ENCODE results near the gene SUPT3H. TPM values are rescaled to one million over a fixed set of nuclear protein-coding genes. Genes with fewer than 3 reads are reported as not detected.

The SUPT3H gene
- total and polyA plus RNA-seq, 2 donors (not counting 1 experiment from before 2014, with no cell fraction given), result 5.5 to 12.4 TPM

DNA sequence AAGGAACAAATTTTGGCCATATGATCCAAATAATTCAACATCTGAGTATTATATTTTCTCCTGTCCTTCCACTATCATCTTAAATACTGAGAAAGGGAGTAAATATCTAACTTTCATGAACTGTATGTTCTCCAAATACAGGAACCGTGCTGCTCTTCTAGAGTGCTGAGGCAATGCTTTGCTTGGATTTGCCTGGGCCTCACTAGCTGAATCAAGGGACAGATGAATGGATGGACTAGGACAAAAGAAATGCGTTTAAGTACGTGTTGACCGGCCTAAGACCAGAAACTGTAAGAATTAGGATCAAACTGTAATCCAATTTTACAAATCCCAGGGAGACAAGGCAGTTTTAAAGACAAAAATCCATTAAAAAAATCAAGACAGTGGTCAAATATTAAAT lies 412.0 kb downstream of the SUPT3H start:
- Histone ChIP-seq H3K27ac (ENCODE audit: low read length in 2 of 2) (no peak overlapping the region), H3K36me3 (replicated peaks in 1 of 2; ENCODE audit: control extremely low read depth in 1 of 2, control insufficient read depth in 1 of 2, extremely low read depth in 1 of 2, insufficient read depth in 2 of 2, low read length in 1 of 2) (no peaks in the 10 kb centered on the region), H3K4me2 (replicated peaks; ENCODE audit: low read depth, low read length, poor library complexity, severe bottlenecking) (no peak overlapping the region), H3K79me2 (ENCODE audit: control insufficient read depth, insufficient read depth, low read length) (no peaks in the 10 kb centered on the region), H4K20me1 (ENCODE audit: control insufficient read depth, insufficient read depth, low read length, poor library complexity, severe bottlenecking) (no peaks in the 10 kb centered on the region), H3K9ac (ENCODE audit: low read length) (no peak overlapping the region), H2AFZ (ENCODE audit: insufficient read depth, low read depth, low read length, poor library complexity, severe bottlenecking) (no peak overlapping the region), H3K9me3 (ENCODE audit: control extremely low read depth in 1 of 3, control insufficient read depth in 2 of 3, insufficient read depth in 1 of 3, low read length in 2 of 3) (no peaks in the 10 kb centered on the region), H3K4me1 (ENCODE audit: control insufficient read depth in 2 of 2, insufficient read depth in 2 of 2, low read length in 2 of 2) (no peaks in the 10 kb centered on the region), H3K4me3 (ENCODE audit: control extremely low read depth in 1 of 5, extremely low read depth in 1 of 5, insufficient read depth in 1 of 5, low read depth in 2 of 5, low read length in 4 of 5) (no peak overlapping the region), H3K27me3 (replicated peaks in 1 of 4; ENCODE audit: control extremely low read depth in 1 of 4, control insufficient read depth in 3 of 4, insufficient read depth in 4 of 4, low read length in 3 of 4) (no peaks in the 10 kb centered on the region)
- H3K9me3 Mint-ChIP-seq (ENCODE audit: insufficient read depth), result no peaks in the 10 kb centered on the region
- H3K27me3 Mint-ChIP-seq, result no peaks in the 10 kb centered on the region
- WGBS (ENCODE audit: insufficient coverage), result 100% methylated on average over 2 of the region's 4 CpGs
- H3K4me1 Mint-ChIP-seq, result no peaks in the 10 kb centered on the region
- ATAC-seq (ENCODE audit: low read depth) (no peak), DNase-seq (no peak)
- POLR2A ChIA-PET, result no interaction called here
- H3K4me3 Mint-ChIP-seq, result no peak overlapping the region
- intact Hi-C loops (cut with micrococcal nuclease), result no loop called here
- H3K27ac Mint-ChIP-seq, result no peak overlapping the region
- TF ChIP-seq, protein P1, sequence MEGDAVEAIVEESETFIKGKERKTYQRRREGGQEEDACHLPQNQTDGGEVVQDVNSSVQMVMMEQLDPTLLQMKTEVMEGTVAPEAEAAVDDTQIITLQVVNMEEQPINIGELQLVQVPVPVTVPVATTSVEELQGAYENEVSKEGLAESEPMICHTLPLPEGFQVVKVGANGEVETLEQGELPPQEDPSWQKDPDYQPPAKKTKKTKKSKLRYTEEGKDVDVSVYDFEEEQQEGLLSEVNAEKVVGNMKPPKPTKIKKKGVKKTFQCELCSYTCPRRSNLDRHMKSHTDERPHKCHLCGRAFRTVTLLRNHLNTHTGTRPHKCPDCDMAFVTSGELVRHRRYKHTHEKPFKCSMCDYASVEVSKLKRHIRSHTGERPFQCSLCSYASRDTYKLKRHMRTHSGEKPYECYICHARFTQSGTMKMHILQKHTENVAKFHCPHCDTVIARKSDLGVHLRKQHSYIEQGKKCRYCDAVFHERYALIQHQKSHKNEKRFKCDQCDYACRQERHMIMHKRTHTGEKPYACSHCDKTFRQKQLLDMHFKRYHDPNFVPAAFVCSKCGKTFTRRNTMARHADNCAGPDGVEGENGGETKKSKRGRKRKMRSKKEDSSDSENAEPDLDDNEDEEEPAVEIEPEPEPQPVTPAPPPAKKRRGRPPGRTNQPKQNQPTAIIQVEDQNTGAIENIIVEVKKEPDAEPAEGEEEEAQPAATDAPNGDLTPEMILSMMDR (IDR thresholded peaks at IDR 0.05), result no peak
- TF ChIP-seq EZH2 (IDR thresholded peaks at IDR 0.05; ENCODE audit: borderline replicate concordance, insufficient read depth, low read depth, low read length, poor library complexity, severe bottlenecking), result no peak
- CTCF ChIA-PET, result no interaction called here

DNA sequence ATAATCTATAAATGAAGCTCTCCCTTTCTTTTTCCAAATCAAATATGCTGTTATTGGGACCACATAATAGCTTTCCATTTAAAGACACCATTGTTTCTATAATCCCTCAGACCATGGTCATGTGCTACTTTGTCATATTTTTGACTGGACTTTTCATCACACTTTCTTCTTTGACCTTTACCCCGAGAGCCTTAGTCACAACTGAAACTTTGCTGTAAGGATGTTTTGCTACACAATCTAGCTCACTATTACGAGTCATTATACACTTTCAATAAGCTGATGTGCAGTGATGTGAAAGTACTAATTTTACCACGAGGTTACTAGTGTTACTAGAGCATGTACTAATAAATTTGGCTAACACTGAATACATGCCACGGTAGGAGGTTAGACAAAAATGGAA lies 416.8 kb downstream of the SUPT3H start:
- no peak overlapping the region for H3K9ac ChIP-seq (ENCODE audit: low read length)
- H3K27ac Mint-ChIP-seq, result no peak overlapping the region
- H3K4me2 ChIP-seq (replicated peaks; ENCODE audit: low read depth, low read length, poor library complexity, severe bottlenecking), result no peak overlapping the region
- H3K36me3 ChIP-seq (replicated peaks in 1 of 2; ENCODE audit: control extremely low read depth in 1 of 2, control insufficient read depth in 1 of 2, extremely low read depth in 1 of 2, insufficient read depth in 2 of 2, low read length in 1 of 2), result no peaks in the 10 kb centered on the region
- TF ChIP-seq EZH2 (IDR thresholded peaks at IDR 0.05; ENCODE audit: borderline replicate concordance, insufficient read depth, low read depth, low read length, poor library complexity, severe bottlenecking), result no peak
- TF ChIP-seq, protein P1 (IDR thresholded peaks at IDR 0.05), result no peak
- no peak for DNase-seq
- ChIA-PET CTCF (no interaction called here), POLR2A (no interaction called here)
- H3K79me2 ChIP-seq (ENCODE audit: control insufficient read depth, insufficient read depth, low read length), result no peaks in the 10 kb centered on the region
- H3K9me3 ChIP-seq (ENCODE audit: control extremely low read depth in 1 of 3, control insufficient read depth in 2 of 3, insufficient read depth in 1 of 3, low read length in 2 of 3), result no peaks in the 10 kb centered on the region
- no peaks in the 10 kb centered on the region for H3K4me1 ChIP-seq (ENCODE audit: control insufficient read depth in 2 of 2, insufficient read depth in 2 of 2, low read length in 2 of 2)
- WGBS (ENCODE audit: insufficient coverage), result no CpG with 5 or more reads among the region's 4 CpGs
- no peaks in the 10 kb centered on the region for H4K20me1 ChIP-seq (ENCODE audit: control insufficient read depth, insufficient read depth, low read length, poor library complexity, severe bottlenecking)
- H3K9me3 Mint-ChIP-seq (ENCODE audit: insufficient read depth), result no peaks in the 10 kb centered on the region
- H3K27me3 Mint-ChIP-seq, result no peaks in the 10 kb centered on the region
- intact Hi-C loops (cut with micrococcal nuclease), result no loop called here
- no peak overlapping the region for H3K27ac ChIP-seq (ENCODE audit: low read length in 2 of 2)
- H3K27me3 ChIP-seq (replicated peaks in 1 of 4; ENCODE audit: control extremely low read depth in 1 of 4, control insufficient read depth in 3 of 4, insufficient read depth in 4 of 4, low read length in 3 of 4), result no peaks in the 10 kb centered on the region
- no peak overlapping the region for H2AFZ ChIP-seq (ENCODE audit: insufficient read depth, low read depth, low read length, poor library complexity, severe bottlenecking)
- H3K4me3 ChIP-seq (ENCODE audit: control extremely low read depth in 1 of 5, extremely low read depth in 1 of 5, insufficient read depth in 1 of 5, low read depth in 2 of 5, low read length in 4 of 5), result no peak overlapping the region
- no peaks in the 10 kb centered on the region for H3K4me1 Mint-ChIP-seq
- no peak for ATAC-seq (ENCODE audit: low read depth)
- no peak overlapping the region for H3K4me3 Mint-ChIP-seq

Measured in B cell (primary cell).